ENCODE results near the gene DNAJB2. TPM values are rescaled to one million over a fixed set of nuclear protein-coding genes. Genes with fewer than 3 reads are reported as not detected.
A peak's percentile ranks its signal among the peaks of the same experiment; 100 is the strongest.
"Not testable (repeated sequence)": the region's sequence is repeated elsewhere in the genome, so short reads cannot be mapped to it uniquely, and the experiment has no call there.

Gene DNAJB2
- total RNA-seq, 1 experiment from 2014 or later = 15.2 TPM

DNA sequence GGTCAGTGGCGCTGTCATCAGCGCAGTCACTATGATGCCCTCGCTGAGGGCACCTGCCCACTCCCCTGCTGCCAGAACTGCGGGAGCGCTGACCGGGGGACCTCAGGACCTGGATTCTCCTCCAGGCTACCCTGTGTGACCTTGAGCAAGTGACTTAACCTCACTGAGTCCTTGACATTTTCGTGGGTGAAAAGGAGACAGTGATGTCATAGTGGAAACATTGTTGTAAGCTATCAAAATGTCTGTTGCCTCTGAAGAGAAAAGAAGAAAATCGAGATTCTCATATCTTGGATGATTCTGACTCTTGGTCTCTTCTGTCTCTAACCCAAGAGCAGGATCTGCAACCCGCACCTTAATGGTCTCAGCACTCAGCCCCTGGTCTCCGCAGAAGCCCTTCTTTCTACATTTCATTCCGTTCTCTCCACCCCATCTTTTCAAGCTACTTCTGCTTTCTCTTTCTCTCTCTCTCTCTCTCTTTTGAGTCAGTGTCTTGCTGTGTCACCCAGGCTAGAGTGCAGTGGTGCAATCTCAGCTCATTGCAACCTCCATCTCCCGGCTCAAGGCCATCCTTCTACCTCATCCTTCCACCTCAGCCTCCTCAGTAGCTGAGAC lies 24.5 kb upstream of the DNAJB2 start:
- DNase-seq (ENCODE audit: extremely low read depth, low read depth) = no peak

GRCh38 chr2:219258942-219259341 lies 20.2 kb upstream of the DNAJB2 start:
- DNase-seq (ENCODE audit: extremely low read depth, low read depth) = not testable (repeated sequence)

DNA sequence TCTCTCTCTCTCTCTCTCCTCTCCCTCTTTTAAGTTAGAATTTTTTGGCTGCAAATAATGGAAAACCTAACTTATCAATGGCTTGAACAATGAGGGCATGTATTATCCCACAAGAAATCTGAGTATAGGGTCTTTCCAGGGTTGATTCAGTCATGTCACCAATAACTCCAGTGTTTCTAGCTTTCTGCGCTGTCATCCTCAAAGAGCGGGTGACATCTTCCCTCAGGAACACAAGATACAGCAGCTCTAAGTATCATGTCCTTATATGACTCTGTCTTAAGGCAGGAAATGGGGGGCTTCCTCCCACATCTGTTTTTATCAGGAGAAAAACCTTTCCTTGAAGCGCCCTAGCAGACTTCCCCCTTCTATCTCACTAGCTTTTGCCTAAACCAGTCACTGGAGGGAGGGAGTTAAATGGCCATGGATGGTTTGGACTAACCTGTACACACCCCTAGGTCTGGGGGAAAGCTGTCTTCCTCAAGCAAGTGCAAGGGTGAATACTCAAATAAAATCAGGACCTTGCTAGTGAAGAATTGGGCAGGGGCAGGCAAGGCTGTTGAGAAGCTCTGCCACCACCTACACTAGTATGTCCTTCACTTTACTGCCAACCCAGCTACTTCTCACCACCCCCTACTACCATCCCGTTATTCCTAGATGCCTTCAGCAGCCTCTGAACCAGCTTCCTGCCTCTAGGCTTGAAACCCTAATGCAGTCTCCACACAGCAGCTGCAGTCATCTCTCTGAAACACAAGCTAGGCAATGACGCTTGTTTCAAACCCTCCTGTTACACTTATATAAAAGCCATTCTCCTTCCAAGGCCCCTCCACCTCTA lies 17.9 kb upstream of the DNAJB2 start:
- no peak for DNase-seq (ENCODE audit: extremely low read depth, low read depth)

GRCh38 chr2:219266232-219266631 lies 12.9 kb upstream of the DNAJB2 start:
- DNase-seq (ENCODE audit: extremely low read depth, low read depth) = no peak

DNA sequence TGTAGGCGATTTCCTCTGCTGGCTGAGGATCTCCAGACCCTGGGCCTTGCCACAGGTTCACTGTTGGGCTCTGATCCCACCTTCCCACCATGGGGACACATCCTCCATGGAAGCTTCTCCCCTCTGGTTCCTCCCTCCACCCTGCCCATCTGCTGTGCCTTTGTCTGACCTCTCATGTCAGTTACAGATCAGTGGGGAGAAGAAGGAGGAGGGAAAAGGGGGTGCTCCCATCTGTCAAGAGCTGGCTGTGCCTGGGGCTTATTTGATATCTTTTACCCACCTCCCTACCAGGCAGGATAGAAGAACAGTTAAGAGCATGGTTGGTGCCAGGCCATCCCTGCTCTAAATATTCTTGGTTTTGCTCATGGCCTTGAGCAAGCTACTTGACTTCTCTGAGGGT lies 12.3 kb upstream of the DNAJB2 start:
- no peak for DNase-seq (ENCODE audit: extremely low read depth, low read depth)

- no peak for DNase-seq (ENCODE audit: extremely low read depth, low read depth)
These were observed 10.9 kb upstream of the DNAJB2 start for GRCh38 chr2:219268294-219268693.

- no peak for DNase-seq (ENCODE audit: extremely low read depth, low read depth)
These were observed 9.7 kb upstream of the DNAJB2 start for GRCh38 chr2:219269362-219270054.

GRCh38 chr2:219270055-219270372 lies 9.2 kb upstream of the DNAJB2 start:
- no peak for DNase-seq (ENCODE audit: extremely low read depth, low read depth)

DNA sequence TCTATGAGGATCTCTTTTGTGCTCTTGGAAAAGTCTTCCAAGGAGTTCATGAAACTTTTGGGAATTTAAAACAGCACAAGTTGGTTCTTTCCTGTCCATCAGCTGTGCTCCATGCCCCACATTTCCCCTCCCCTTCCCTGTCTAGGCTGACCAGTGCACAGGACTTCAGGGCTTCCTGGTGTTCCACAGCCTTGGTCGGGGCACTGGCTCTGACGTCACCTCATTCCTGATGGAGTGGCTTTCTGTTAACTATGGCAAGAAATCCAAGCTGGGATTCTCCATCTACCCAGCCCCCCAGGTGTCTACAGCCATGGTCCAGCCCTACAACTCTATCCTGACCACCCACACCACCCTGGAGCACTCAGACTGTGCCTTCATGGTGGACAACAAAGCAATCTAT lies 8.1 kb upstream of the DNAJB2 start:
- DNase-seq (ENCODE audit: extremely low read depth, low read depth) = no peak

- DNase-seq (ENCODE audit: extremely low read depth, low read depth) = no peak
These were observed 6.8 kb upstream of the DNAJB2 start for GRCh38 chr2:219272356-219272755.

- DNase-seq (ENCODE audit: extremely low read depth, low read depth) = no peak
These were observed 6.2 kb upstream of the DNAJB2 start for GRCh38 chr2:219272995-219273394.

- DNase-seq (ENCODE audit: extremely low read depth, low read depth) = no peak
These were observed 5.2 kb upstream of the DNAJB2 start for GRCh38 chr2:219273937-219274336.

DNA sequence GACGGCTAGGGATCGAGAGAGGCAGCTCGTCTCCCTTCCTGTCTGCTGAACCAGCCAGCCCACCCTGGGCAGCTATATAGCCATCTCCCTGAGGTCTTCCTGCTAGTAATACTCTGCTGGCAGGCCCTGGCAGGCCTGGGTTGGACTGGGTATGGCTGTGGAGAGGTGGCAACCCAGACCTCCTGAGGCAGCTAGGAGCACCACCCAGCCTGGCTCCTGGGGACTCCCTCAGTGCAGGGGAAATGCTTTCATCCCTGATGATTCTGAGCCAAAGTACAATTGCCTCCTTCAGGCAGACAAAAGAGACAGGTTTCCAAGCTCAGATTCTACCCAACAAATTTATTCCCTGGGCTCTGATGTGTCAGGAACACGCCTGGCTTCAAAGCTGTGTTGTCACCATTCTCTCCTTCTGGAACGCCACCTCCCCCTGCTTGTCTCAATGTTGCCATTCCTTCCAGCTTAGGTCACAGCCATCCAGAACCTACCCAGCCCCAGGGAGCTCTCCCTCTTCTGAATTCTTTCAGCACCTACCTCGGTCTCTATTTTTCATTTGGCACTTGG lies 4.7 kb upstream of the DNAJB2 start:
- no peak for DNase-seq (ENCODE audit: extremely low read depth, low read depth)

GRCh38 chr2:219277703-219278654 lies 1.2 kb upstream of the DNAJB2 start:
- DNase-seq (ENCODE audit: extremely low read depth, low read depth) = peak; percentile 79

- DNase-seq (ENCODE audit: extremely low read depth, low read depth) = no peak
These were observed 463 bp upstream of the DNAJB2 start for GRCh38 chr2:219278655-219279150.

DNA sequence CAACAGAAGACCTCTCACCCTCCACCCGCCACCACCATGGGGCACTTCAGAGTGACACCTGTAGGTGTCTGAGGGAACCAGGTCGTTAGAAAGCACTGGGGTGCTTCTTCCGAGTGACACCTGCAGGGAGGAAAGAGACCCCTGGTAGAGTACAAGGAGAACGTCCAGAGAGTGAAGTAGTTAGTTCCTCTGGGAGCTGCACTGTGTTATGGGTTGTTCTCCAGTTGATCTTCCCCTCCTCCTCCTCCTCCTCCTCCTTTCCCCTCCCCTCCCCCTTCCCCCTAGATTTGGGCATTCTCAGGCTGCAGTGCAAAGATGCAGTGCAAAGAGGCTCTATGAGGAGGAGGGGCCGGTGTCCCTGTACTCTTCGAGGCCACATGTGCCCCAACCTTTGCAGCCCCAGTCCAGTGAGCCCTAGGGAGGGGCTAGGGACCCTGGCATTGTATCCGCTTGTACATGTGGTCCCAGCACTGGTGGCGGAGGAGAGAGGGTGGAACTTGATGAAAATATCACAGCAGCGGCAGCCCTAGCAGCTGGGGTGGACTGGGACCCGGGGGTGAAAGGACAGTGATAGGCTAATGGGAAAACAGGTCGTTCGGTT lies 850 bp downstream of the DNAJB2 start:
- no peak for DNase-seq (ENCODE audit: extremely low read depth, low read depth)

GRCh38 chr2:219280651-219281050 lies 1.5 kb downstream of the DNAJB2 start:
- no peak for DNase-seq (ENCODE audit: extremely low read depth, low read depth)

- no peak for DNase-seq (ENCODE audit: extremely low read depth, low read depth)
These were observed 2.4 kb downstream of the DNAJB2 start for GRCh38 chr2:219281588-219281987.

GRCh38 chr2:219282375-219282774 lies 3.2 kb downstream of the DNAJB2 start:
- no peak for DNase-seq (ENCODE audit: extremely low read depth, low read depth)
